Loucy (cell line): ENCODE results near the gene FDPS.
"Not testable (repeated sequence)": the region's sequence is repeated elsewhere in the genome, so short reads cannot be mapped to it uniquely, and the experiment has no call there.

ENCODE experiments used
- H2AFZ ChIP-seq: fragments of 200-600 bp; sonication (generic); 2 replicates; pipeline ENCODE4 v1.6.0; 2016; ENCODE audit warnings: antibody characterized with exemption, mild to moderate bottlenecking, low read length, moderate library complexity
- H3F3A ChIP-seq: fragments of 200-600 bp; 2 replicates; pipeline ENCODE4 v1.6.0; 2016; ENCODE audit warnings: antibody characterized with exemption, low read depth, mild to moderate bottlenecking
- H3K27me3 ChIP-seq: fragments of 200-600 bp; sonication (generic); 2 replicates; pipeline ENCODE4 v1.6.1; 2014; ENCODE audit warnings: low read length, mild to moderate bottlenecking; ENCODE audit not compliant: insufficient read depth, poor library complexity, severe bottlenecking
- H3K36me3 ChIP-seq: fragments of 200-600 bp; sonication (generic); 2 replicates; pipeline ENCODE4 v1.6.1; 2016; ENCODE audit warnings: low read length; ENCODE audit not compliant: insufficient read depth
- H3K4me1 ChIP-seq: fragments of 200-600 bp; sonication (generic); 2 replicates; pipeline ENCODE4 v1.5.1; 2014; ENCODE audit warnings: low read length, mild to moderate bottlenecking; ENCODE audit not compliant: insufficient read depth, poor library complexity, severe bottlenecking
- H3K4me2 ChIP-seq: fragments of 200-600 bp; sonication (generic); 2 replicates; pipeline ENCODE4 v1.6.0; 2014; ENCODE audit warnings: antibody characterized with exemption, low read length, low read depth, mild to moderate bottlenecking; ENCODE audit not compliant: poor library complexity, severe bottlenecking
- H3K4me3 ChIP-seq: fragments of 200-600 bp; sonication (generic); 2 replicates; pipeline ENCODE4 v1.5.1; 2014; ENCODE audit warnings: low read length, mild to moderate bottlenecking, mixed read lengths; ENCODE audit not compliant: poor library complexity, severe bottlenecking
- H3K79me2 ChIP-seq: fragments of 200-600 bp; sonication (generic); 2 replicates; pipeline ENCODE4 v1.6.1; 2014; ENCODE audit warnings: low read length; ENCODE audit not compliant: insufficient read depth
- H3K9ac ChIP-seq: fragments of 200-600 bp; sonication (generic); 2 replicates; pipeline ENCODE4 v1.6.0; 2014; ENCODE audit warnings: mild to moderate bottlenecking, low read depth, low read length, moderate library complexity; ENCODE audit not compliant: poor library complexity, severe bottlenecking
- H3K9me2 ChIP-seq: fragments of 200-600 bp; sonication (generic); replicated peaks from 2 replicates; pipeline ENCODE4 v1.6.1; 2016; ENCODE audit warnings: low read depth, low read length, mixed read lengths
- H3K9me3 ChIP-seq: fragments of 200-600 bp; sonication (generic); 2 replicates; pipeline ENCODE4 v1.6.1; 2014; ENCODE audit warnings: mild to moderate bottlenecking, antibody characterized with exemption, low read length, low read depth; ENCODE audit not compliant: insufficient read depth
- H4K20me1 ChIP-seq: fragments of 200-600 bp; sonication (generic); 2 replicates; pipeline ENCODE4 v1.6.0; 2014; ENCODE audit warnings: antibody characterized with exemption, low read length, mild to moderate bottlenecking; ENCODE audit not compliant: insufficient read depth, poor library complexity, severe bottlenecking
- EZH2phosphoT487 ChIP-seq: fragments of 200-600 bp; IDR thresholded peaks from 2 replicates; pipeline ENCODE4 v1.6.1; 2018; ENCODE audit warnings: antibody characterized with exemption, mild to moderate bottlenecking, moderate library complexity, borderline replicate concordance
- TF ChIP-seq, protein P1 (sequence below): fragments of 200-600 bp; sonication (generic); conservative IDR thresholded peaks from 2 replicates; pipeline ENCODE4 v1.5.1; 2014; ENCODE audit warnings: mild to moderate bottlenecking, antibody characterized with exemption, low read length

The FDPS gene

DNA sequence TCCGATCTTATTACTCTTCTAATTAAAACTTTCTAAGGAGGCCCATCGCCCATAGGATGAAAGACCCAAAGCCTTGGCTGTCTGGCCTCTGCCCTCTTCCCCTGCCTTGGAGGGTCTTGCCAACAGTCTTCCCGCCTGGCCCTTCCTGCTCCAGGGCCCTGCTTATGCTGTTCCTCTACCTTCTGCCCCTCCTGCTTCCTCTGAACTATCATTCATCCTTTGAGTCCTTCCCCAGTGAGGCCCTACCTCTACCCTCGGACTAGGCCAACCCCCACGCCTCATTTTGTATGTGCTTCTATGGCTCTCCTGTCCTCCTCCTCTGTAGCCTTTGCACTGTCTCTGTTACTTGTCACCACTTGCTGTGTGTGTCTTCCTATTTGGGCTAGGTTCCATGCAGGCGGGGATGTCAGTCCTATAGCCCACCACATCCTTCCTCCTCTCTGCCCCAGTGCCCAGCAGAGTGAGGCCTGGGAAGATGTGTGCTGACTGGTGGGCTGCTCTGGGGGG, 17.4 kb downstream of the FDPS start:
- Histone ChIP-seq H3K36me3 (peaks cover 16% of the 10 kb centered on the region; the same call in 1 of the 2 replicates), H3F3A (0 out of 2 replicates have a peak, but pooled peaks cover 6% of the 10 kb centered on the region), H4K20me1 (peaks cover 9% of the 10 kb centered on the region), H2AFZ (no peak overlapping the region), H3K9ac (peak overlapping the region; percentile 57), H3K4me2 (peak overlapping the region; percentile 79), H3K9me2 (no peaks in the 10 kb centered on the region), H3K79me2 (peaks cover 10% of the 10 kb centered on the region), H3K27me3 (no peaks in the 10 kb centered on the region), H3K9me3 (no peaks in the 10 kb centered on the region), H3K4me1 (peaks cover 26% of the 10 kb centered on the region), H3K4me3 (peak overlapping the region; percentile 92)
- TF ChIP-seq, protein P1, sequence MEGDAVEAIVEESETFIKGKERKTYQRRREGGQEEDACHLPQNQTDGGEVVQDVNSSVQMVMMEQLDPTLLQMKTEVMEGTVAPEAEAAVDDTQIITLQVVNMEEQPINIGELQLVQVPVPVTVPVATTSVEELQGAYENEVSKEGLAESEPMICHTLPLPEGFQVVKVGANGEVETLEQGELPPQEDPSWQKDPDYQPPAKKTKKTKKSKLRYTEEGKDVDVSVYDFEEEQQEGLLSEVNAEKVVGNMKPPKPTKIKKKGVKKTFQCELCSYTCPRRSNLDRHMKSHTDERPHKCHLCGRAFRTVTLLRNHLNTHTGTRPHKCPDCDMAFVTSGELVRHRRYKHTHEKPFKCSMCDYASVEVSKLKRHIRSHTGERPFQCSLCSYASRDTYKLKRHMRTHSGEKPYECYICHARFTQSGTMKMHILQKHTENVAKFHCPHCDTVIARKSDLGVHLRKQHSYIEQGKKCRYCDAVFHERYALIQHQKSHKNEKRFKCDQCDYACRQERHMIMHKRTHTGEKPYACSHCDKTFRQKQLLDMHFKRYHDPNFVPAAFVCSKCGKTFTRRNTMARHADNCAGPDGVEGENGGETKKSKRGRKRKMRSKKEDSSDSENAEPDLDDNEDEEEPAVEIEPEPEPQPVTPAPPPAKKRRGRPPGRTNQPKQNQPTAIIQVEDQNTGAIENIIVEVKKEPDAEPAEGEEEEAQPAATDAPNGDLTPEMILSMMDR: no peak
- no peak for TF ChIP-seq EZH2phosphoT487

DNA sequence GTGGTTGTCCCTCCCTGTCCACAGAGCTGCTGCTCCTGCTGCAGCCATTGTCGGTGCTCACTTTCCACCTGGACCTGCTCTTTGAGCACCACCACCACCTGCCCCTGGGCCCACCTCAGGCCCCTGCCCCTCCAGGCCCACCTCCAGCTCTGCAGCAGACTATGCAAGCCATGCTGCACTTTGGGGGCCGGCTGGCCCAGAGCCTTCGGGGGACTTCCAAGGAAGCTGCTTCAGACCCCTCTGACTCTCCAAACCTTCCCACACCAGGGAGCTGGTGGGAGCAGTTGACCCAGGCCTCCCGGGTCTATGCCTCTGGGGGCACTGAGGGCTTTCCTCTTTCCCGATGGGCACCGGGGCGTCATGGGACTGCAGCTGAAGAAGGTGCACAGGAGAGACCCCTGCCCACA, 18.0 kb downstream of the FDPS start:
- no peaks in the 10 kb centered on the region for H3K27me3 ChIP-seq
- 0 out of 2 replicates have a peak, but pooled peaks cover 6% of the 10 kb centered on the region for H3F3A ChIP-seq
- TF ChIP-seq EZH2phosphoT487: no peak
- TF ChIP-seq, protein P1: no peak
- no peak overlapping the region for H2AFZ ChIP-seq
- peaks cover 26% of the 10 kb centered on the region for H3K4me1 ChIP-seq
- H3K79me2 ChIP-seq: peaks cover 10% of the 10 kb centered on the region
- no peaks in the 10 kb centered on the region for H3K9me2 ChIP-seq
- peaks cover 6% of the 10 kb centered on the region for H4K20me1 ChIP-seq
- no peaks in the 10 kb centered on the region for H3K9me3 ChIP-seq
- peaks cover 14% of the 10 kb centered on the region; the same call in 1 of the 2 replicates for H3K36me3 ChIP-seq
- H3K4me2 ChIP-seq: peak overlapping the region; percentile 79
- no peak overlapping the region for H3K4me3 ChIP-seq
- H3K9ac ChIP-seq: peak overlapping the region; percentile 57

DNA sequence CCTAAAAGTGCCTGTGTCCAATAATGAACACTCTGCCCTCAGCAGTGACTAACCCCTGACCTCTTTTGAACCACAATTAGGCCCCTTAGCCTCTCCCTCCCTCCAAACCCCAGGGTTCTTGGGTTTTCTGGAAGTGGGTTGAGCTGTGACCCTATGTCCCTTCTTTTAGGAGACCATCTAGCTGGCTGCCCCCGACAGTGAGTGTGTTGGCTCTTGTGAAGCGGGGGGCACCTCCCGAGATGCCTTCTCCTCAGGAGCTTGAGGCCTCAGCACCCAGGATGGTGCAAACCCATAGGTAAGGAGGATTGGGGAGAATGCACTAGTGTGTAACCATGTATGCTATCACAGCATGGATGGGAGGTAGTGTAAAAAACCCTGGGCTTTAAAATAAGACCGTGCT, 19.3 kb downstream of the FDPS start:
- no peak for TF ChIP-seq EZH2phosphoT487
- TF ChIP-seq, protein P1: no peak
- Histone ChIP-seq H3K4me3 (no peak overlapping the region), H3K4me1 (peaks cover 20% of the 10 kb centered on the region), H2AFZ (no peak overlapping the region), H3K36me3 (peaks cover 9% of the 10 kb centered on the region; the same call in 1 of the 2 replicates), H4K20me1 (no peaks in the 10 kb centered on the region), H3K79me2 (peaks cover 10% of the 10 kb centered on the region), H3K9me2 (no peaks in the 10 kb centered on the region), H3F3A (0 out of 2 replicates have a peak, but pooled peaks cover 6% of the 10 kb centered on the region), H3K27me3 (no peaks in the 10 kb centered on the region), H3K9me3 (no peaks in the 10 kb centered on the region), H3K4me2 (no peak overlapping the region), H3K9ac (no peak overlapping the region)

DNA sequence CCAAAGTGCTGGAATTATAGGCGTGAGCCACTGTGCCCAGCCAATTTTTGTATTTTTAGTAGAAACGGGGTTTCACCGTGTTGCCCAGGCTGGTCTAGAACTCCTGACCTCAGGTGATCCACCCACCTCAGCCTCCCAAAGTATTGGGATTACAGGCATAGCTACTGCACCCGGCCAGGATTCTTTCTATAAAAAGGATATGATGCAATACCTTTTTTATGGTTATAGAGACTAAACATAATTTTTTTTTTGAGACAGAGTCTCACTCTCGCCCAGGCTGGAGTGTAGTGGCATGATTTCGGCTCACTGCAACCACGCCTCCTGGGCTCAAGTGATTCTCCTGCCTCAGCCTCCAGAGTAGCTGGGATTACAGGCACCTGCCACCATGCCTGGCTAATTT, 20.2 kb downstream of the FDPS start:
- not testable (repeated sequence) for H2AFZ ChIP-seq, H3K9me3 ChIP-seq, H3K4me3 ChIP-seq, H4K20me1 ChIP-seq, H3K9ac ChIP-seq, H3K9me2 ChIP-seq, H3F3A ChIP-seq, H3K36me3 ChIP-seq, H3K27me3 ChIP-seq, H3K4me2 ChIP-seq, H3K79me2 ChIP-seq
- peaks cover 20% of the 10 kb centered on the region for H3K4me1 ChIP-seq
